DMS153 (cell line): Measurements from ENCODE around the gene SGCD.
"Not testable (repeated sequence)": the region's sequence is repeated elsewhere in the genome, so short reads cannot be mapped to it uniquely, and the experiment has no call there.

ENCODE experiments used
- DNase-seq: peaks from one replicate; lab custom pipeline; 2025; lab: John Stamatoyannopoulos, UW

Gene SGCD

GRCh38 chr5:156634301-156634700 lies 307.3 kb downstream of the SGCD start:
- DNase-seq = no peak

- no peak for DNase-seq
Observed at GRCh38 chr5:156640691-156641241, 313.8 kb downstream of the SGCD start.

DNA sequence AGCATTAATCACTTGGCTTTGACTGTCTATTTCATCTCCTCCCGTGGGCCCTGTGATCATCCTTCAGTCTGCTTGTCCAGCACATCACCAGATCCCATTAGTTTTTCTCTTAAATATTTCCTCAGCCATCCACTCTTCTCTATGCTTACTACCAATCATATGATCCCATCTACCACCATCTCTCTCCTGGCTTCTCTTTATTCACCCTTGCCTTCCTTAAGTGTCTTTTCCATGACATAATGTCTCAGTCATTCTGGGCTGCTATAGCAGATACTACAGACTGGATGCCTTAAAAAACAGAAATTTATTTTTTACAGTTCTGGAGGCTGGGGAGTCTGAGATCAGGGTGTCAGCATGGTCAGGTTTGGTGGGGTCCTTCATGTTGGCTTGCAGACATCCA lies 314.7 kb downstream of the SGCD start:
- no peak for DNase-seq

DNA sequence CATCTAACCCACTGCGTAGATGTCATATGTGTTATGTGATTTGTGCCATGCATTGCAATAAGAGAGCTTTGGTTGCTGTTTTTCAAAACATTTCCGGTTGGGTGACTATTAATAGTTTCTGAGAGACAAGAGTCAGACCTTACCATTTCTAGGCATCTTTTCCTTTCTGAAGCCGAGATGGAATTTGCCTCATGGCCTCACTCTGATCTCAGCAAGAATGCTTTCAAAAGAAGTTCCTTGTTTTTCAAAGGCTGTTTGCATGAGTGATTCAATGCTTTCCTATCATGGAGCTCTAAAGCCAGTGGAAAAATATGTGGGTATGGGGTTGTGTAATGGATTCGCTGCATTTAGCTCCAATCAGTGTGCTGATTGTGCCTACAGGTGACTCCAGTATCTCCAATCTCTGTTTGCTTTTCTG lies 320.1 kb downstream of the SGCD start:
- DNase-seq = no peak

- no peak for DNase-seq
Observed at GRCh38 chr5:156654444-156654843, 327.5 kb downstream of the SGCD start.

GRCh38 chr5:156655732-156656131 lies 328.8 kb downstream of the SGCD start:
- no peak for DNase-seq

- DNase-seq = not testable (repeated sequence)
Observed at GRCh38 chr5:156664832-156665231, 337.9 kb downstream of the SGCD start.

DNA sequence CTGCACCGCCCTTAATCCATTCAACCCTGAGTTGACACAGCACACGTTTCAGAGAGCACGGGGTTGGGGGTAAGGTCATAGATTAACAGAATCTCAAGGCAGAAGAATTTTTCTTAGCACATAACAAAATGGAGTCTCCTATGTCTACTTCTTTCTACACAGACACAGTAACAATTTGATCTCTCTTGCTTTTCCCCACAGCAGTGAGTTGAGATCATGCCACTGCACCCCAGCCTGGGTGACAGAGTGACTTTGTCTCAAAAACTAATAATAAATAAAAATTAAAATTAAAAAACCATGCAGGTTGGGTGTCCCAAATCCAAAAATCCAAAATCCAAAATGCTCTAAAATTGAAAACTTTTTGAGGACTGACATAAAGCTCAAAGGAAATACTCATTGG lies 339.7 kb downstream of the SGCD start:
- DNase-seq = not testable (repeated sequence)

DNA sequence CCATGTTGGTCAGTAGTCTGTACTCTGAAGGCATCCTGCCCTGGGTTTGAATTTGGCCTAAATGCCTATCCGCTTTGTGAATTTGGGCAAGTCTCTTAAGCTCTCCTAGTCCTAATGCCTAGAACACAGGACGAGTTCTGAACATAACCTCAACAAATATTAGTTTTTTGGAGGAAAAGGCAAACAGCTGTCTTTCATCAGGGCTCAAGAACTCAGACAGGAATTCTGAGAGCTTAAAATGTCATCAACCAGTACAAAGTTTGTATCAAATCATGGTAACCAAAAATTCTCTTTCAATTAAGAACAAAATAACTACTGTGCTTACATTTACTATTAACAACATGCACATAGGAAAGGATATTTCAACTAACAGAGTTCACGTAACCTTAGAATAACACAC lies 340.7 kb downstream of the SGCD start:
- no peak for DNase-seq

DNA sequence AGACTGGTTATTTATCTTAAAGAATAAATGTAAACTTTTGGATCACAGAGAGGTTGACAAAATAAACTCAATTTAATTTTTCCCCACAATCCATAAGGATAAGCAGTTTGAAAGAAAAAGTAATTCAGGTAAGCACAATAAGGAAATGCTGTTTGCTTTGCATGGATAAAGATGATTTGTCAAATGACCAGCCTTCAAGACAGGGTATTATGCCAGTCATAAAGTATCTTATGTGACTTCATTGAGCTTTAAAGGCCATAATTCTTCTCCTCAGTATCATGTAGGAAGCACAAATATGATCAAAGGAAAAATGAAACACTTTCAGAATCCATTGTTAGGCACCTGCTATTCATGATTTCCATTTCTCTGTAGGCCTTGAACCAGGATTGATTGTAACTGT lies 342.5 kb downstream of the SGCD start:
- no peak for DNase-seq

GRCh38 chr5:156670615-156671014 lies 343.7 kb downstream of the SGCD start:
- no peak for DNase-seq

- DNase-seq = no peak
Observed at GRCh38 chr5:156675395-156675794, 348.4 kb downstream of the SGCD start.

GRCh38 chr5:156677963-156678362 lies 351.0 kb downstream of the SGCD start:
- DNase-seq = no peak

DNA sequence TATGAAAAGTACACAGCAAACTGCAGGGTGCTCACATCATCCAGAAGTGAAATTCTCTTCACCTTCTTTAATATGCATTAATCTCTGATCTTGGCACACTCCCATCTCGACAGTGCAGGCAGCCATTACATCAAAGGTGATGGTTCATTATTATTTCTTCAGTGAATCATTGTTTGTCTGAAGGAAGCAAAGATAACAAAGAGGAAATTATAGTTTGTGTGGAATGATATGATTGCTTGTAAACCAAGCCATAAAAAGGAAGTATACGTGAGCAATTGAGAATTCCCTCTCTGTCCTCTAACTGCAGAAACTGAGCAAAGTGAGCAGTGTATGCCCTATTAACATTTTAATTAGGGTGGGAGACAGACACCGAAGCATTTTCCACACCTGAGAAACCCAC lies 351.5 kb downstream of the SGCD start:
- DNase-seq = no peak

DNA sequence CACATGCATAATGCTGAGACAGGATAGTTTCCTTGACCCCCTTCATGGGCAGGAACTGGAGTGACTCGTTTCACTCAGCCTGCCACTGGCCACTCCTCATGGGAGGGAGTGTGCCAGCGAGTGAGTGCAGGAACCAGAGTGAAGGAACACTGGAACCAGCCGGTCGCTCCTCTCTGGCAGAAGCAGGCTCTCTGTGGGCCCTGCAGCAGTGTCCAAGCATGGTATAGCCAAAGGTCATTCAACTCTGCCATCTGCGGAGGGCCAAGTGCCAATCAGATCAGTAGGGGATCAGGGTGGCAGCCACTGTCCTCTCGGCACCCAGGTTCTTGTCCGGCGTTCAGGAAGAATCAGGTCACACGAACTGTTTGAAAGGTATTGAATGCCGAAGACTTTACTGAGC lies 353.9 kb downstream of the SGCD start:
- DNase-seq = no peak

DNA sequence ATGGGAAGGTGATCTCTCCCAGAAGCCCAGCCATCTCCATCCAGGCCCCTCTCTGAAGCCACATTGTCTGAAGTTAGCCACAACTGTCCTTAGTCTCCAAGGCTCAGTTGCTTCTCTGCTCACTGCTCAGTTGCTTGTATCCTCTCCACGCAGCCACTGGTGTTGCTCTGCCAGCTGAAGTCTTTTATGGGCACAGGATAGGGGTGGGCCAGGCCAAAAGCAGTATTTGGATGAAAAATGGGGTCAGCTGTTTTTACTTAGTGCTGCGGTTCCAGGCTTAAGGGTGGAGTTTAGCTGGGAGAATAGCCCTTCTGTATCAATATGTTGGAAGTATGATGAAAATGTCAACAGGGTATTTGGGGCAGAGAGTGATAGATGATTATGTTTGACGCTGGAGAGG lies 354.3 kb downstream of the SGCD start:
- DNase-seq = no peak

GRCh38 chr5:156682971-156683370 lies 356.0 kb downstream of the SGCD start:
- no peak for DNase-seq

DNA sequence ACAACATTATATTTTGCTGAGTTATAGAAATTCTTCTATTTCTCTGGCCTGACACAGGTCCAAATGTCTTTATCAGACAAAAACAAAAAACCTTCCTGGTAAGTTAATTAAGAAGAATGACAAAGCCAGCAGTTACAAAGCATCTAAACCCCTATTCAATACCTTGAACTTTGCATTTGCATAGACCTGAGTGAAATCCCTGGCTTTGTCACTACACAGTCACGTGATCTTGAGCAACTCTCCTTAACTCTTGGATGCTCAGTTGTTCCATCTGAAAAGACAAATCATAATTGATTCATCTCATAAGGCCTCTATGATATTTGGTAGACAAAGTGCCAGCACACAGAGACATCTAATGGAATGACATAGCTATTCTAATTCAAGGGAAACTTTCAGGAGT lies 356.5 kb downstream of the SGCD start:
- DNase-seq = no peak

DNA sequence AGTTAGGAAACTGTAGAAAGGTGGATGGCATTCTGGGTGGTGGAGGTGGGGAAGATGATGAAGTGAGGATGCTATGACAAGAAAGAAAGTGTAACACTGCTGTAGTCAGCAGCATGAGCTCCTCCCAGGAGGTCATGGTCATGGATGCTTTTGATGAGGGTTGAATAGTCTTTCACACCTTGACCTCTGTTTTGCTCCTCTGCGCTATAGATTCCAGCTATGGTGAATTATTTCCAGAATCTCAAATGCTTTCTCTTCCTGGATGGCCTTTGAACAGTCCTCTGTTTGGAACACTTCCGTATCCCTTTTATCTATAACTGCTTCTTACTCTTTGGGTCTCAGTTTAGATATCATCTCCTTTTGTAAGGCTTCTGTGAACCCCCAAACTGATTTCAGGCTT lies 357.3 kb downstream of the SGCD start:
- no peak for DNase-seq

DNA sequence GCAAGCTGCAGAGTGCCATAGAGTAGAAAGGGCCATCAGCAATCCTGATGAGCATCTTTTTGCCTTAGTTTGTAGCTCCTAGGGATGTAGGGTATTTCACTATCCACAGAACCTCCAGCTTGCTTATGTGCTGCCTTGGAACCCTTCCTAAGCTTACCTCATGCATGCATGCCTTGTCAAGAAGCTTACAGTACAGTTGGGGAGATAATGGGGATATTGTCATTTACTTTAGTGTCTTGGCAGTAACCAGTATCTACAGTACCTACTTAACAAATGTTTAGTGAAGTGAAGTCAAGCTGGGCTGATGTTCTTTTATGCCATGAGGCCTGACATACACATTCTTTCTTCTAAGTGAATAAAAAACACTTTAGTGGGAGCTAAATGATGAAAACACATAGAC lies 358.5 kb downstream of the SGCD start:
- no peak for DNase-seq

GRCh38 chr5:156686380-156686779 lies 359.4 kb downstream of the SGCD start:
- no peak for DNase-seq

DNA sequence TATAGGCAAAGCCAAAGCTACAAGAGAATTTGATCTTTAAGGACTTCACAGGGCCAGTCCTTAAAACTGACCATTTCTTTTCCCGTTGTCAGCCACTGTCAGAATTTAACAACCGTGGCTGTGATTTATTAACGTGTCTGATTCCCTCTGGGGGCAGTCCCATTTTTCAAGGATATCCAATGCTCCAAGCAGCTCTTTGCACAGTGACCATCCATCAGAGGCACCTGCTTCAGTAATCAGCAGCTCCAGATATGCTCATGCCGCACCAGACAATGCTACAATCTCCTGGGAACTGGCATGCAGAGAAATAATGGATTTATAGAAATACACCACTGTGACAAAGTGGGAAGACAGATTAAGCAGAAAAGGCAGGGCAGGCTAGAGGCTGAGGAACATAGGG lies 359.8 kb downstream of the SGCD start:
- DNase-seq = no peak

DNA sequence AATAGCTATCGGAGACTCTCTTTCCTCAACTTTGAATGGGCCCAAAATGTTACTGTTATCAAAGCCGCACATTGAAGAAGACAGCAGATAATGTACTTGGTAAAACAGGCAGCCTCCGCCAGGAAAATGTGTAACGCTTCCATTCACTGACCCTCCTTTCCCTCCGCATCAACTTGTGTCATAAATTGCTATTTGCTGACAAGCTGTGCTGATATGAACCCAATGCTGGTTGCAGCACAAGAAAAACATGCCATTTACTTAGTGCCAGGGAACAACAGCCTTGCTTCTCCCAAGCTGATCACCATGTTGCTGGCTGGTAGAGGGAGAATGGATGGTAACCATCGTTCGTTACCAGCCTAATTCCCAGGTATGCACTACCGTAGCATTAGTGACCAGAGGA lies 360.6 kb downstream of the SGCD start:
- no peak for DNase-seq

DNA sequence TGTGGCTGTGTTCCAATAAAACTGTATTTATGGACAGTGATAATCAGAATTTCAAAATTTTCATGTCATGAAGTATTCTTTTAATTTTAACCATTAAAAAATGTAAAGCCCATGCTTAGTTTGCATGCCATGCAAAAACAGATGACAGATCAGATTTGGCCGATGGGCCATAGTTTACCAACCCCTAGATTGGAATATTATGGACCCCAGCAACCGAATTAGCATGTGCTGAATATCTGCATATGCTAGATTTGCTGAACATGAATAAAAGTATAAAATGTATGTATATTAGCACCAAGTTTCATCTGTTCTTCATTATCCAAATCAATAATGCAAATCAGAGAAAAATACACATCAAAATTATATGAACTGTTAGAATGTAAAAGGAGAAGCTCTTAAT lies 364.6 kb downstream of the SGCD start:
- no peak for DNase-seq

- no peak for DNase-seq
Observed at GRCh38 chr5:156693113-156693512, 366.1 kb downstream of the SGCD start.
